Measurements from ENCODE around the gene HUNK. TPM values are rescaled to one million over a fixed set of nuclear protein-coding genes. Genes with fewer than 3 reads are reported as not detected.

HUNK gene
- total and polyA plus RNA-seq, 2 experiments from 2014 or later = 1.6 to 5.1 TPM

- peaks cover 2% of the 10 kb centered on the region; the same call in 1 of the 2 replicates for H3K36me3 ChIP-seq (ENCODE audit: insufficient read depth)
- no peak overlapping the region for H3K4me3 ChIP-seq
- peaks cover 3% of the 10 kb centered on the region; the same call in 2 of the 3 replicates for H3K36me3 Mint-ChIP-seq (ENCODE audit: low read depth)
- H3K27me3 Mint-ChIP-seq (ENCODE audit: insufficient read depth, low read depth, poor library complexity) = peaks cover 2% of the 10 kb centered on the region
- no peaks in the 10 kb centered on the region; the same call in 1 of the 2 replicates for H4K20me1 ChIP-seq (replicated peaks; ENCODE audit: insufficient read depth)
- no peak overlapping the region for H3K27ac Mint-ChIP-seq
- no peak for DNase-seq (ENCODE audit: low spot score)
- H2AFZ ChIP-seq = no peak overlapping the region
- H3K9me2 ChIP-seq (ENCODE audit: insufficient read depth) = no peaks in the 10 kb centered on the region
- ATAC-seq = no peak
- H3F3A ChIP-seq (replicated peaks; ENCODE audit: low read depth) = no peaks in the 10 kb centered on the region
- H3K79me2 ChIP-seq (replicated peaks; ENCODE audit: insufficient read depth) = no peaks in the 10 kb centered on the region
- peaks cover 2% of the 10 kb centered on the region; the same call in 1 of the 3 replicates for H3K4me1 Mint-ChIP-seq
- H3K4me3 Mint-ChIP-seq = no peak overlapping the region
- H3K27me3 ChIP-seq (ENCODE audit: insufficient read depth) = no peaks in the 10 kb centered on the region
- H3K9me3 Mint-ChIP-seq = no peaks in the 10 kb centered on the region
- no peak overlapping the region for H3K4me2 ChIP-seq
- no peak overlapping the region for H3K27ac ChIP-seq (ENCODE audit: low read depth)
- no peaks in the 10 kb centered on the region for H3K4me1 ChIP-seq (ENCODE audit: insufficient read depth)
- TF ChIP-seq ZNF114 (CRISPR knock-in tag; IDR thresholded peaks at IDR 0.05) = no peak
- no peak for TF ChIP-seq CTCF (conservative IDR thresholded peaks at IDR 0.05; ENCODE audit: low read depth in 2 of 2)
- no peak for TF ChIP-seq REST (IDR thresholded peaks at IDR 0.05; ENCODE audit: unreplicated experiment)
- TF ChIP-seq STAT1 (IDR thresholded peaks at IDR 0.05; ENCODE audit: unreplicated experiment) = no peak
- no peak for TF ChIP-seq CREB1 (CRISPR knock-in tag; IDR thresholded peaks at IDR 0.05; ENCODE audit: low read depth)
- no peak for TF ChIP-seq ZNF462 (CRISPR knock-in tag; IDR thresholded peaks at IDR 0.05)
- TF ChIP-seq ZNF331 (CRISPR knock-in tag; IDR thresholded peaks at IDR 0.05; ENCODE audit: low read depth) = no peak
- TF ChIP-seq POLR2AphosphoS5 (IDR thresholded peaks at IDR 0.05; ENCODE audit: low read depth) = no peak
- no peak for TF ChIP-seq EZH2phosphoT487 (IDR thresholded peaks at IDR 0.05; ENCODE audit: unreplicated experiment)
- no peak for TF ChIP-seq ETS1 (IDR thresholded peaks at IDR 0.05)
- TF ChIP-seq EZH2 (IDR thresholded peaks at IDR 0.05; ENCODE audit: low read depth, unreplicated experiment) = no peak
These were observed 80.0 kb downstream of the HUNK start for GRCh38 chr21:31952828-31953227.
